GM19025 (cell line): ENCODE data around the gene ADORA3.
"Not testable (repeated sequence)": the region's sequence is repeated elsewhere in the genome, so short reads cannot be mapped to it uniquely, and the experiment has no call there.

Source experiments
- ATAC-seq: cut with Tn5 transposase; IDR thresholded peaks from one replicate; pipeline ENCODE4 v1.9.1; 2021; ENCODE audit warnings: mild to moderate bottlenecking, low read depth, moderate library complexity; ENCODE audit not compliant: unreplicated experiment

ADORA3 gene

DNA sequence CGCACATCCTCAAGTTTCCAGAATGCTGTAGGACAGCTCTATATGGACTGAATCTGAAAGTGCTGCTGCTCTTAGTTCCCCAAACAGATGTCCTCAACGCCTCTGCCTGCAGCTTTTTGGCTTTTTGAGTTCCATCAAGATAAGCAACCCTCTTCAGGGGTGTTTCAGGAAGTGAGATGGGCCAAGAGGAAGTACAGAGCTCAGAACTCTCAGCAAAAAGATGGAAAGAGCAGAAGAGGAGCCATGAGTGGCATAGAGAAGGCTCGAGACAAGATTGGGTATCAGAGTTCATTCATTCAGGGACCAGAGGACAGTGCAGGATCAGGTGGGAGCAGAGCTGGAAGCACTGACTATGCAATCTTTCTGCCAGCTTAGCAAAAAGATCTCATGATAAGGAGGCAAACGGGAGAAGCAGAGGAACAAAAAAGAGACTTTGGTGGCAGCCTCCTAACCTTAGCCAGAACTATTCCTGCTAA lies at the start of gene ADORA3, which contains the start of gene TMIGD3:
Gene ADORA3 (minus strand): TSS at position 49 of the 476 bp plus-strand sequence. CDS start 279 bp downstream, outside the sequence.
Gene TMIGD3 (minus strand): TSS at position 49 of the 476 bp plus-strand sequence. CDS start 279 bp downstream, outside the sequence.
- no peak for ATAC-seq

DNA sequence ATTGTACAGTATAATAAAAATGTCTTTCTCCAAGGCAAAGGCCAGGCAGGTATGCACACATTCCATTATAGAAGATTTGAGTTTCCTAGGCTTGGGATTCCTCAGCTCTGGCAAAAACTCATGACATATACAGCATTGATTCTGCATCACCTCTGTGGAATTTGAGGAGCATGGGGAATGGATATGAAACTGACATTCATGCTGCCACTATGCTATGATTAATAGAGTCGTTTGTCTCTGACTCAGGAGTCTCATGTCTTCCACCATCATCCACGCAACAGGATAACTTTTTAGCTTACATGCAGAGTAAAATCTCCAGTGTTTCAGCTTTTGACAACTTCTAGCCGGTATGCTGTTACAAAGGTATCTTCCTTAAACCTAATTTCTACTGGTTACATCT lies 49.8 kb upstream of the ADORA3 start:
- no peak for ATAC-seq

DNA sequence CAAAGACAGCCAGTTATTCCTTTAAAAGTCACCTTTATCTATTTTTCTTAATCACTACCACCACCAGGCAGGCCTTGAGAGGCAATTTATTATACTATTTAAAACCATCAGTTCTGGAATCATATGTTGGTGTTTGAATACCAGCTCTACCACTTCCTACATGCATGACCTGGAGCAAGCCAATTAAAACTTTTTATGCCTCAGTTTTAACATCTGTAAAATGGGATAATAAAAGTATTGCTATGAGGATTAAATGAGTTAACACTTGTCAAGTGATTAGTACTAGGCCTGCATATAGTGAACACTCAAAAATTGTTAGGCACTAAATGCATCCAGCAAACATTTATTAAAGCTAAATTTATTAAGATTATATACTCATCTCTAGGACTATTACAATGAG lies 49.2 kb upstream of the ADORA3 start:
- ATAC-seq, result no peak

DNA sequence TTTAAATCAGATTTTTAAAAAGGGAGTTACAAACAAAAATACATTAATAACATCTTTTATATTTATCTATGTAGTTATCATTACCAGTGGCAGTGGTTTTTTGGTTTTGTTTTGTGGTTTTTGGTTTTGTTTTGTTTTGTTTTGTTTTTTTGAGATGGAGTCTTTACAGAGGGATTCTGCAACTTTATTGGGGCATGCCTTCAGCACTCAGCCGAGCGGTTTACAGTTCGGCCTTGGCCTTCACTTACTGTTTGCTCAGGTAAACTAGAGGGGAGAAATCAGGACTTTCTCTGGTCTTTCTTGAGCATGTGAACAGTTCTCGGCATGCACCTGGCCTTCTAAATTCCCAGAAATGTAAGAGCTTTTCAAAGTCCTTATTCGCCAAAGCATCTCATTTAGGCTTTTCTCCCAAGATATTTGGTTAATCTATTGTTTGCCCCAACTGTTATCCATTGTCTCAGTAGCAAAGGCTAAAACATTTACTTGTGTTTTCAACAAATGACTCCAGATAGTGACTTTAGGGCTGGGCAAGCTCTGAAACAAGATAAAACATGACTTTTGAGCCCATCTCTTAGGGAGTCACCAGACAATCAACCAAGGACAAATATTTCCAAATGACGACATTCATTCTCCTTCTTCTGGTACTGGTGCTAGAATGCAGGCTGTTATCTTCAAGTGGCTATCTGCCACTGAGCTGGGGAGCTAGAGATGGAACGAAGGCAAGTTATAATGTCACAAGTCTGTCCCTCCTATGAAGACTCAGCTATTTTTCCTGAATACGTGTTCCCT lies 48.4 kb upstream of the ADORA3 start:
- ATAC-seq, result no peak

DNA sequence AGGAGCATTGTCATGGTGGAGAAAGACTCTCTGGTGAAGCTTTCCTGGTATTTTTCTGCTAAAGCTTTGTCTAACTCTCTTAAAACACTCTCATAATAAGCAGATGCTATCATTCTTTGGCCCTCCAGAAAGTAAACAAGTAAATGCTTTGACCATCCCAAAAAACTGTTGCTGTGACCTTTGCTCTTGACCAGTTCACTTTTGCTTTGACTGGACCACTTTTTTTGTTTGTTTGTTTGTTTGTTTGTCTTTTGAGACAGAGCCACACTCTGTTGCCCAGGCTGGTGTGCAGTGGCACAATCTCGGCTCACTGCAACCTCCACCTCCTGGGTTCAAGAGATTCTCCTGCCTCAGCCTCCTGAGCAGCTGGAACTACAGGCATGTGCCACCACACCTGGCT lies 44.4 kb upstream of the ADORA3 start:
- ATAC-seq, result not testable (repeated sequence)

DNA sequence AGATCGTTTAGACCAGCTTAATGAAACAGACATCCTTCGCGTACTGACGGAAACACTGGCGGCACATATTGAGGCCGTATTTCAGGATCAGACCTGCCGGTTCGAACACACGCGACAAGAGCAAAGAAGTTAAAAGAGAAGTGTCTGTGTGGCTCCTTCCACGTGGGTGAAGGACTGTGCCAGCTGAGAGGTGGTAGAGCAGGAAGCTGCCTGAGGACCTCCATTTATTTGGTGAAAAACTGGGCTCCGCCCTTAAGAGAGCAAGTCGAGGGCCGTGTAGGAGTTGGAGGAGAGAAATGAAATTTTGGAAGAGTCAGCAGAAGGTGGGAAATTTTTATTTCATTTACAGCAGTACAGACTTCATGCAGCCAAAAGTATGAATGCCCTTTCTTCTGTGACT lies 38.8 kb upstream of the ADORA3 start:
- no peak for ATAC-seq

DNA sequence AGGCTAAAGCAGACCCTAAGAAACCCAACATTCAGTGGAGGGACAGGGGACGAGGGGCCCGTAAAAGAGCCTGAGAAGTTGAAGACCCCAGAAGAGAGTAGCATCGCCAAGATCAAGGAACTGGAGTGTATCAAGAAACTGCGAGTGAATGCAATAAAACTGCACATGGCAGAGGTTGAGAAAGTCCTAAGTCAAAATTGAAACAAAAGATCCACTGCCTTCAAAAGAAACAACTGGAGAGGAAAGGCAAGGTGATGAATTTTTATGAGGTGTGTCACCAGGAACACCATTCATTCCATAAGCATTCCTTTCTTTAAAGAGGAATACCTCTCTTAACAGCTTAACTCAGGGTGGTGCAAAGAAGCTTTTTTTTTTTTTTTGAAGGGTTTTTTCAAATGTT lies 38.3 kb upstream of the ADORA3 start:
- ATAC-seq, result no peak

DNA sequence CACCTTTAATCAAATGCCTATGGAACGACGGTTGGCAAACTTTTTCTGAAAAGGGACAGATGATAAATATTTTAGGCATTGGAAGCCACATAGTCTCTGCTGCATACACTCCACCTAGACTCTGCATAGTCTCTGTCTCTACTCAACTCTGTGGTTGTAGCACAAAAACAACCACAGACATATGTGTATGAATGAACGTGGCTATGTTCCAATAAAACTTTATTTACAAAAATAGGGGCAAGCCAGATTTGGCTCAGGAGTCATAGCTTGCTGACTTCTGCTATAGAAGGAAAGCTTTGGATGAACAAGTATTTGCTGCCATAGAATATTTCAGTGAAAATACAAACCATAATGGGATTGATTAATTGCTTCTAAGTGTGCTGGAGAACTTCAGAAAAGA lies 37.5 kb upstream of the ADORA3 start:
- no peak for ATAC-seq

DNA sequence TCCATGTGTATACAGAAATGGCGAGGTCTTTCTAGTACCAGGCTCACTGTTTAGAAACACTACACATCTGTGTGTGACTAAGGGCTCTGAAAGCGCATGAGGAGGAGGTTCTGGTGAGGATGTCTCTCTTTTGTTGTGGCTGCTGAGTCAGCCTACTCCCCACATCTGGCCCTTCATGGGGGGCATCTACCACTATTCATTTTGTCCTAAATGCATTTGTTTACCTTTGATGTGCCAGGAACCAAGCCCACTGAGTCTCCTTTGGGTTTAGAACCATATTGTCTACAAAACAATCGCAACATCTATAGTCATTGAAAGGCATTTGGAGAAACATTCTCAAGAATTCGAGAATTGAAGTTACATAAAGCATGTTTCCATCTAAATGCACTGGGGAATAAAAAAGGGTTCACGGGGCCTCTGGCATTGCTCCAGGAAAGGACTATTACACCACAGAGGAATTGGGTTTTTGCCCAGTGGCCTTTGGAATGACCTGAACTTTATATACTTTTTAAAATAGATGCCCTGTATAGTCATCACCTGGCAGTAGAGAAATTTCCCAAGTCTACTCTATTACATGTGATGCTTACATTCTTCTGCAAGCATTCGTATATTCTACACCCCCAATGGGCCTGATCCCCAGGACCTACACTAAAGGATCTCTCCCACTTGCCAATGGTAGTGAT lies 35.1 kb upstream of the ADORA3 start:
- no peak for ATAC-seq

DNA sequence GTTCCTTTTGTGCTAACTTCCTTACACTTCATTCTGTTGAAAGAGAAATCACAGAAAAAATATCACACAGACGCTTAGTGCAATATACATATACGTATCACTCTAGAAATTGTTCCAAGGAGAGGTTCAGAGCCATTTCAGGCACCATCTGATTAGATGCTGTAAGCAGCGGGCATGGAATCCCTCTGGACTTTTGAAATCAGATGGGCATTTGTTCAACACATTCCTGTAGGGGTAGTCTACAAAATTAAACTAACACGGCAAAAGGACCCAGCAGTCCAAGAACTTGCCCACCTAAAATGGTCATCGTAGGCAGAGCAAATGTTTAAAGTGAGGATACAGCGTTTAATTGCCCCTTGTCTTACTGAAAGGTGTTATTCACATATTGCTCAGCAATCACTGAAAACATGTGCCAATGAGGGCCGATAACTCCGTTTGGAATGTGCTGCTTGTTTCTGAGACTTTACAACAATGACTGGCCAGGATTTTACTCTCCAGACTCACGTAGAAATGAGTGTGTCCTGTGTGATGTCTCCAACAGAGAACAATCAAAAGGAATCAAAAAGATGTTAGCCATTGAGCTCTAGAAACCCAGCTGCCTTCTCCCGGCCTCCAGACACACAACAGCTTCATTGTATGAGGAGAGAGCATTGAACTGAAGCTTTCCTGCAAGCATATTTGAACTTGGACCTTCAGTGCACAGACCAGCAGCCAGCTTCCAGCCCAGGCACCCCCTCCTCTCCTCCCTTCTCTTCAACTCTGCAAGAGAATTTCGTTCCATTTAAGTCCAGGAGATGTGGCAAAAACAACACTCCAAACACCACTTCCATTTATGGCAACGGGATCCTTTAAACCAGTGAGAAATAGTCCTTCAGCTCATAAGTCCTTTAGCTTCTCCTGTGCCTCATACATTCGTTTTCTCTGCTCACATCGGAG lies 32.1 kb upstream of the ADORA3 start:
- no peak for ATAC-seq

DNA sequence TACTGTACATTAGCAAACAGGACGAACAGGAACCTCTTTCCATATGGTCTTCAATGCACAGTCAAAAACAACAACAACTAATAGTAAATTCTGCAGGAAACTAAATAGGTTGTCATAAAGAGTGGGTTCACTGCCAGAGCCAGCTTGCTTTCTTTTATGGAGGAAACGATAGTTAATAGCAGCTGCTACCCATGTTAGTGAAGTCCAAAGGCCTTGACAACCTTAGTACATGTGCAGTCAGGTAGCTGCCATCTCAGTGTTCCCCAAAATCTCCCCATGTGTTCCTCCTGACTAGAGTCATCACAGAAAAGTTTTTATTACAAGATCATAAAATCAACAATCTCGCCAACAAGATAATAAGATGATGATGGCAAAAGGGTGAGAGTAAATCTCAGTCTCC lies 16.6 kb upstream of the ADORA3 start:
- no peak for ATAC-seq

DNA sequence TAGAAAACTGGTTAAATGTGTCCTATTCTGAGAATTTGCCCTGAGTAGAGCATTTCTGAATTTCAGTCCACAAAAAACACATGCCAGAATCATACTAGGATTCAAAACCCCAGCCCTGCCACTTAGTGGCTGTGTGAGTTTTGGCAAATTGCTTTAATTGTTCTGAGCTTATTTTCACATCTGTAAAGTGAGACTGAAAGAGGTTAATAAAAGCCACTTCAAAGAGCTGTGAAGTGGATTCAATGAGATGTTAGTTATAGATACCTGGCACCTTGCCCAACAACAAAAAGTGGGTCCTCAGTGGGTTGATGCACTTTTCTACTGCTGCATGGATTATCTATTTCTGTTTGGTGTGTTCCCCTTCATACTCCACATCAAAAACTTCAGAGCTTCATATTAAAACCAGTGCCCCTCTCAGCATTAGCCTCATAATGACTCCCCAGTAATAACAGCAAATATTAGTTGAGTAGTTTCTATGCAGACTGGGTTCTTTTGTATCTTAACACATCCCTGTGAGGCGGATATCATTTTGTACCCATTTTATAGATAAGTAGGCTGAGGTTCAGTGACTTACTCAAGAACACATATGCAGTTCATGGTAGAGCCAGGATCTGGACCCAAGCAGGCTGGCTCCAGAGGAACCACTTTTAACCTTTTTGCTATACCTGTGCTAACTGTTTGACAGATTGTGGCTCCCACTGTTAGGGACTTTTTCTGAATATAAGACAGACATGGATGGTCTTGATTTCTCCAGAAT lies 14.2 kb upstream of the ADORA3 start:
- ATAC-seq, result no peak

DNA sequence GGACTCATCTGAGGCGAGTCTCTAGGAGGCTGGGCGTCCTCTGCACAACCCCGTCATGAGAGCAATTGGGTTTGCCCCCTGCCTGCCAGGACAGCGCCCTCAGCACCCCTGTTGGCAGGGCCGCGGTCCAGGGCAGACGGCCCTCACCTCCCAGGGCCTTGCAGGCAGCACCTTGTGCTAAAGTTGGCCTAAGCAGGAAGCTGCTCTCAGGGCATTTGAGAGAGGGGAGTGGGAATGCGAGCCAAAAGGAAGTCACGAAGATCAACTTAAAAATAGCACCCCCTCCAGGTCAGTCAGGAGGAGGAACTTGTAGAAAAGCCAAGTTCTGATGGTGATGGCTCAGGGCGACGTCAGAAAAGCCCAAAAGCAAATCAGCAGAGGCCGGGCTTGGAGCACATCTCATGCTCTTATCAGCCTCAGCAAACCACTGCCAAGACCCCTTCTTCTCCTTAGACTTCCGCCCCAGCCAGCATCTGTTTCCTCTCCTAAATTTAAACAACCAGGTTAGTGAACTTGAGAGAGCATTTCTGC lies 12.6 kb upstream of the ADORA3 start:
- no peak for ATAC-seq

DNA sequence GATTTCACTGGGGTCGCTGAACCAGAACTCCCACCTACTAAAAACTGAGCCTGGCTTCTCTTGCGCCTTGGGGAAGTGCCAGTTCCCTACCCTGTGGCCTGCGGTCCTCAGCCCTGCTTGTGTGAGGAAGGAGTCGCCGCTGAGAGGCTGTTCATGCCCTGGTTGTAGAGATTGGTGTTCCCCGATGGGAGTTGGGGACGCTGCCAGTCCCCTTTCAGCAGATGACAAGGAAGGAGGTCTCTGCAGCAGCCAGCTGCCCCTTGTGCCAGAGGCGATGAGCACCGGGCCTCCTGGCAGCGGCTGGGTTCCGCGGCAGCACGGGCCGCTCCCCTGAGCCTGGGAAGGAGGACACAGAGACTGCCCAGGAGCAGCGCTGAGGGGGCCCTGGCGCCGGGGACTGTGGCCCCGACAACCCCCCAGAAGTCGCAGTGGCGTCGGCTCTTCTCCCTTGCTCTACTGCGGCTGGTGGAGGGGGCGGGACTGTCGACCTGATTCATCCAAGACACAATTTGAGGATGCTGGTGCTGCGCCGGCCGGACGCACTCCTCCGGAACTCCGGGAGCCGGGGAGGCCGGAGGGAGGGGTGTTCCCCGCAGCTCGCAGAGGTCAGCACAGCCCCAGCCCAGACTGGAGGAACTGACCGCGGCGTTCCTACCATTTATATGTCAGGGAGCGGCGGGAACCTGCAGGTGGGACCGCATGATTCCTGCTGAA lies 12.0 kb upstream of the ADORA3 start:
- no peak for ATAC-seq

DNA sequence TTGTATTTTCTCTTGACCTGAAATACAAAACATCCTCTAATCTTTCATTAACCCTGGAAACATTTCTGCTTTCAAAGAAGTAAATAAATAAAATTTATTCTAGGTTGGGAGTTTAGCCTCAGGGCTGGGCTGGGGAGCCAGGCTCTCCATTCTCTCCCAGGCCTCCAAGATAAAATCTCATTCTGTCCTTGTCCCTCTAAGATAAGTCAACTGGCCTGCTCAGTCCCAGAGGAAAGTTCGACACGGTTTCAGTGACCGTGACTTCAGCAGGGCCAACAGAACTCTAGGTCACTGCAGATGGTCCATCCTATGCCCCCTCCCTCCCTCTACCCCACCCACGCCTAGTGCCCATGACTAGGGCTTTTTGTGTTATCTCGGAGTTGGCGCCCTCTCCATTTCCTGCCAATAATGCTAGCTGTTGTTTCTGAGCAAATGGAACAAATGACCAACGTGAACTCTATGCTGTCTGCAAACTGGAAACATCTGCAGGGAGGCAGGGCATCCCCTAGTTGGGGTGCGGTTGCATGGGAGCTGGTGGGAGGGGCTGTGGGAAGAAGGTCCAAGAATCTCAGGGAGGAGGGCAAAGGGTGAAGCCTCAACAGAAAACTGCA lies 10.1 kb upstream of the ADORA3 start:
- ATAC-seq, result no peak

DNA sequence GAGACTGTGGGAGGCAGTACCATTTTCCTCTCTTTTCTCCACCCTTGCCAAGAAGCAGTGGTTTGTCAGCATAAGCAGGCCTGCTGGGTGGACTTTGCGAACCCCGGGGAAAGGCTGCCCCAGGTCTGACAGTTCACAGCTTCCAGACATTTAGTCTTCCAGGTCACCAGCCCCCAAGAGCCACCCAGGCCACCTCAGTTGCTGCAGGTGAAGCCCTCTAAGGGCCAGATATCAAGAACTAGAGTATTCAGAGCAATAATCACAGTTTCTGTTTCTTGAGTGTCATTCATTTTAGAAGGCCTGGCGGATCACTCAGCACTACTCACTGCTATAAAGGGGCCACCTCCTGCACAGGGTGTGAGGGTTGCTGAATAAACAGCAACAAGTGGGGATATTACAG lies 9.5 kb upstream of the ADORA3 start:
- no peak for ATAC-seq

DNA sequence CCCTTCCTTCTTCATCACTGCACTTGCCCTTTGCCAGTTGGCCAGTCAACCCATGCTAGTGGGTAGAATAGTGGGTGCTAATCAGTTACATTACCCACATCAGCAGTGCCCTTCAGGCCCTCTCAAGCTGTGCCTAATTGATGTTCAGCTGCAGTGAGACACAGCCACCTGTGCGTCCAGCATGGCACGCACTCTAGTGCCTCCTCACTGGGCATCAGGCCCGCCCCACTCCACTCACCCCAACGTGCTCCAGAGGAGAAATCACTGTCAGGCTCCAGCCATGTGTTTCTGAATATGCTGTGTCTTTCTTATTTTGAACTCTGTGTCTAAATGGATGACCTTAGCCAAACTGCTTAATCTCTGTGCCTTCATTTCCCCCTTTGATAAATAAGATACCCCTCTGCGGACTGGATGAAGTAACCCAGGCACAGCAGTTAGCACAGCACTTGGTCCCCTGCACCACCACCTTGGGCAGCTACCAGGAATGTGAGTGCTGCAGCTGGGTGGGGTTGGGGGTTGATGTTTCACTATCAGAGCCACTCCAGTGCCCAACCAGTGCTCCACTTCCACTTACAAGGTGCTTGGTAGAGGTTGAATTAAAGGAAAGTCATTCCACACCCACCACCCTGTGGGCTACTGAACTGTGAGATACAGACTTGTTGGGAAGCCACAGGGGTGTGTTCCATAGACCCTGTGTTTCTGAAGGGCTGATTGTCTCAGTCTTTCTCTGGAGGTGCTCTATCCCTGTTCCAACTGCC lies 8.9 kb upstream of the ADORA3 start:
- ATAC-seq, result no peak

DNA sequence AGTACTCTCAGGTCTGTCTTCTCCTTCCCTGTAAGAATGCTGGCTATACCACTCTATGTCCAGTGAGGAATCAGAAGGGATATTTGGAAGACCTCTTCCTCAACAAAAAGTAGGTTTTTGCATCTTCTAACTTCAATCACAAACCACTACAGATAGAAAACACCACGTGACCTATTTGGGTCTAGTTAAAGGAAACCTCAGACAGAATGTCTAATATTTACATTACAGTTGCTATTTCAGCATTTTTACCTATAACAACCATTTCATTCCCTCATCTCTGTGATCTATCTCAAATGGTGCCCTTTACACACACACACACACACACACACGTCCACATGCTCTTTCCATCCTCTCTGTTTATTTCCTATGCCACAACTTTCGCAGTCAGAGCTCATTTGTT lies 7.9 kb upstream of the ADORA3 start:
- ATAC-seq, result no peak
